K562 (cell line): Measurements from ENCODE around the gene RARRES2. TPM values are rescaled to one million over a fixed set of nuclear protein-coding genes. Genes with fewer than 3 reads are reported as not detected.

Experiments used
- BCL6 ChIP-seq: fragments of 250-450 bp; sonication (Bioruptor Pico); IDR thresholded peaks from 2 replicates; pipeline ENCODE4 v1.4.0; 2020
- HMG20A ChIP-seq: fragments of 450-650 bp; formaldehyde crosslinking; conservative IDR thresholded peaks from 2 replicates; pipeline ENCODE4 v1.4.0; 2020; ENCODE audit warnings: mild to moderate bottlenecking, mixed read lengths
- JUND ChIP-seq, 2 experiments: IDR thresholded peaks; 2 replicates in 1 of 2; 3 replicates in 1 of 2; pipeline ENCODE4 v1.6.1; 2011; ENCODE audit warnings: borderline replicate concordance in 2 of 2, low read depth in 2 of 2, low read length in 2 of 2, improper control_type of control experiment in 1 of 2, missing biosample characterization in 1 of 2, missing genetic modification characterization in 1 of 2, missing genetic modification reagents in 1 of 2
- MEF2A ChIP-seq: IDR thresholded peaks from 2 replicates; pipeline ENCODE4 v1.6.1; 2011; ENCODE audit warnings: low read depth, mild to moderate bottlenecking, low read length, moderate library complexity; ENCODE audit not compliant: control insufficient read depth
- NCOA1 ChIP-seq: fragments of 450-650 bp; IDR thresholded peaks from 2 replicates; pipeline ENCODE4 v1.6.1; 2016; ENCODE audit warnings: low read depth
- NEUROD1 ChIP-seq: fragments of 150-350 bp; IDR thresholded peaks from 2 replicates; pipeline ENCODE4 v1.6.1; 2014; ENCODE audit warnings: borderline replicate concordance, low read length, low read depth; ENCODE audit not compliant: partially characterized antibody
- NFE2 ChIP-seq: IDR thresholded peaks from 2 replicates; pipeline ENCODE4 v1.6.1; 2014; ENCODE audit warnings: antibody characterized with exemption, low read depth
- OTX1 ChIP-seq: fragments of 450-650 bp; formaldehyde crosslinking; IDR thresholded peaks from 2 replicates; pipeline ENCODE4 v1.4.0; 2022; ENCODE audit warnings: mild to moderate bottlenecking
- PHTF2 ChIP-seq: fragments of 250-450 bp; sonication (Bioruptor Pico); IDR thresholded peaks from 2 replicates; pipeline ENCODE4 v1.5.0; 2021; ENCODE audit warnings: mild to moderate bottlenecking
- PTRF ChIP-seq: fragments of 450-650 bp; IDR thresholded peaks from 2 replicates; pipeline ENCODE4 v1.6.1; 2016; ENCODE audit warnings: mild to moderate bottlenecking, missing genetic modification characterization, missing compliant biosample characterization
- RBBP5 ChIP-seq: fragments of 200-600 bp; sonication (generic); IDR thresholded peaks from 2 replicates; pipeline ENCODE4 v1.6.1; 2012; ENCODE audit warnings: borderline replicate concordance, mild to moderate bottlenecking, low read length, control low read depth, inconsistent platforms; ENCODE audit not compliant: insufficient read depth, poor library complexity, severe bottlenecking
- TCF3 ChIP-seq: sonication (generic); formaldehyde crosslinking; IDR thresholded peaks from 2 replicates; pipeline ENCODE4 v1.4.0; 2020; ENCODE audit warnings: mild to moderate bottlenecking, missing genetic modification reagents
- TCF7L2 ChIP-seq: fragments of 150-350 bp; IDR thresholded peaks from 2 replicates; pipeline ENCODE4 v1.6.1; 2016; ENCODE audit warnings: low read depth, mild to moderate bottlenecking, low read length, moderate library complexity
- ZNF121 ChIP-seq: sonication (generic); formaldehyde crosslinking; conservative IDR thresholded peaks from 2 replicates; pipeline ENCODE4 v1.8.0; 2022; ENCODE audit warnings: missing genetic modification reagents
- ZNF398 ChIP-seq: fragments of 250-450 bp; sonication (Bioruptor Pico); IDR thresholded peaks from 2 replicates; pipeline ENCODE4 v1.8.0; 2021; ENCODE audit warnings: moderate library complexity, mild to moderate bottlenecking, inconsistent platforms
- ZNF445 ChIP-seq: fragments of 250-450 bp; sonication (Bioruptor Pico); IDR thresholded peaks from 2 replicates; pipeline ENCODE4 v1.4.0; 2020; ENCODE audit warnings: low read depth, mild to moderate bottlenecking, moderate library complexity
- ZNF644 ChIP-seq: fragments of 200-800 bp; sonication (Bioruptor generic); IDR thresholded peaks from 2 replicates; pipeline ENCODE4 v1.6.1; 2016; ENCODE audit warnings: low read depth, missing genetic modification characterization, missing compliant biosample characterization
- polyA plus RNA-seq, 8 experiments: library from polyadenylated mRNA; depleted of rRNA in 4 of 8; stranded (reverse) in 5 of 8; unstranded in 3 of 8; fragments of >200 nt; fragmentation: Nextera tagmentation in 2 of 8; fragmentation: Illumina TruSeq in 1 of 8; extraction: Ambion mirVana in 2 of 8; extraction: Trizol in 1 of 8; gene quantifications; 2 replicates each; pipeline versions ENCODE4 v1.2.1 to v1.2.3, GENCODE V29; 2011 to 2014; ENCODE audit warnings: inconsistent platforms in 1 of 8, missing spikeins in 1 of 8
- total RNA-seq, 7 experiments: library from RNA; depleted of rRNA in 6 of 7; stranded (reverse); fragments of >200 nt in 6 of 7; fragmentation: Illumina TruSeq in 2 of 7; extraction: Trizol in 2 of 7; gene quantifications; 2 replicates each; pipeline versions ENCODE4 v1.2.1 to v1.2.3, GENCODE V29; 2011 to 2021; ENCODE audit warnings: low replicate concordance in 1 of 7
- TF ChIP-seq, protein P1 (sequence below), 3 experiments: IDR thresholded peaks in 2 of 3; conservative IDR thresholded peaks in 1 of 3; 2 replicates each; pipeline ENCODE4 v1.5.1; 2011 to 2012; ENCODE audit warnings: low read length in 3 of 3, mild to moderate bottlenecking in 3 of 3, control low read depth in 2 of 3, improper control_type of control experiment in 1 of 3, inconsistent platforms in 1 of 3, low read depth in 1 of 3, mixed read lengths in 1 of 3, moderate library complexity in 1 of 3; ENCODE audit not compliant: insufficient read depth in 2 of 3
- TF ChIP-seq, protein P2 (sequence below): fragments of 250-450 bp; sonication (Bioruptor Pico); IDR thresholded peaks from 2 replicates; pipeline ENCODE4 v1.5.0; 2021; ENCODE audit warnings: mild to moderate bottlenecking, borderline replicate concordance

The RARRES2 gene
- total and polyA plus RNA-seq, 9 of the 15 experiments (the other 6 are each of a cell fraction or from before 2014, with no cell fraction given): 0.11 to 1.7 (median 0.23) TPM; not detected in 6

GRCh38 chr7:150368096-150368883 is 26.9 kb upstream of the RARRES2 start, which contains the start of gene REPIN1 (continued):
- TF ChIP-seq, protein P1, sequence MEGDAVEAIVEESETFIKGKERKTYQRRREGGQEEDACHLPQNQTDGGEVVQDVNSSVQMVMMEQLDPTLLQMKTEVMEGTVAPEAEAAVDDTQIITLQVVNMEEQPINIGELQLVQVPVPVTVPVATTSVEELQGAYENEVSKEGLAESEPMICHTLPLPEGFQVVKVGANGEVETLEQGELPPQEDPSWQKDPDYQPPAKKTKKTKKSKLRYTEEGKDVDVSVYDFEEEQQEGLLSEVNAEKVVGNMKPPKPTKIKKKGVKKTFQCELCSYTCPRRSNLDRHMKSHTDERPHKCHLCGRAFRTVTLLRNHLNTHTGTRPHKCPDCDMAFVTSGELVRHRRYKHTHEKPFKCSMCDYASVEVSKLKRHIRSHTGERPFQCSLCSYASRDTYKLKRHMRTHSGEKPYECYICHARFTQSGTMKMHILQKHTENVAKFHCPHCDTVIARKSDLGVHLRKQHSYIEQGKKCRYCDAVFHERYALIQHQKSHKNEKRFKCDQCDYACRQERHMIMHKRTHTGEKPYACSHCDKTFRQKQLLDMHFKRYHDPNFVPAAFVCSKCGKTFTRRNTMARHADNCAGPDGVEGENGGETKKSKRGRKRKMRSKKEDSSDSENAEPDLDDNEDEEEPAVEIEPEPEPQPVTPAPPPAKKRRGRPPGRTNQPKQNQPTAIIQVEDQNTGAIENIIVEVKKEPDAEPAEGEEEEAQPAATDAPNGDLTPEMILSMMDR (IDR thresholded peaks at IDR 0.05 in 2 of 3, conservative IDR thresholded peaks at IDR 0.05 in 1 of 3; ENCODE audit: insufficient read depth in 2 of 3, low read depth in 1 of 3, low read length in 3 of 3): 0 out of 6 replicates have a peak, but pooled peaks of 1 of the 3 experiments have one; percentile 1
- TF ChIP-seq PHTF2 (CRISPR knock-in tag) (no peak), ZNF445 (CRISPR knock-in tag) (no peak), ZNF644 (tag) (peak; percentile 83), ZNF121 (CRISPR knock-in tag) (peak; percentile 37), RBBP5 (peak; percentile 97), JUND (IDR thresholded peaks at IDR 0.05; ENCODE audit: borderline replicate concordance, low read depth, low read length) (peak; percentile 40), JUND (tag; IDR thresholded peaks at IDR 0.05; ENCODE audit: borderline replicate concordance, low read depth, low read length) (no peak; the same call in 2 of the 3 replicates), MEF2A (0 out of 2 replicates have a peak, but pooled peaks have one; percentile 5), NFE2 (no peak), OTX1 (peak; percentile 54; the same call in 1 of the 2 replicates), TCF3 (CRISPR knock-in tag) (peak; percentile 29; the same call in 1 of the 2 replicates), NEUROD1 (peak; percentile 78), ZNF398 (CRISPR knock-in tag) (no peak), NCOA1 (no peak), BCL6 (CRISPR knock-in tag) (no peak), TCF7L2 (peak; percentile 5; the same call in 1 of the 2 replicates), PTRF (tag) (no peak), HMG20A (CRISPR knock-in tag) (0 out of 2 replicates have a peak, but pooled peaks have one; percentile 12)
- TF ChIP-seq, protein P2, sequence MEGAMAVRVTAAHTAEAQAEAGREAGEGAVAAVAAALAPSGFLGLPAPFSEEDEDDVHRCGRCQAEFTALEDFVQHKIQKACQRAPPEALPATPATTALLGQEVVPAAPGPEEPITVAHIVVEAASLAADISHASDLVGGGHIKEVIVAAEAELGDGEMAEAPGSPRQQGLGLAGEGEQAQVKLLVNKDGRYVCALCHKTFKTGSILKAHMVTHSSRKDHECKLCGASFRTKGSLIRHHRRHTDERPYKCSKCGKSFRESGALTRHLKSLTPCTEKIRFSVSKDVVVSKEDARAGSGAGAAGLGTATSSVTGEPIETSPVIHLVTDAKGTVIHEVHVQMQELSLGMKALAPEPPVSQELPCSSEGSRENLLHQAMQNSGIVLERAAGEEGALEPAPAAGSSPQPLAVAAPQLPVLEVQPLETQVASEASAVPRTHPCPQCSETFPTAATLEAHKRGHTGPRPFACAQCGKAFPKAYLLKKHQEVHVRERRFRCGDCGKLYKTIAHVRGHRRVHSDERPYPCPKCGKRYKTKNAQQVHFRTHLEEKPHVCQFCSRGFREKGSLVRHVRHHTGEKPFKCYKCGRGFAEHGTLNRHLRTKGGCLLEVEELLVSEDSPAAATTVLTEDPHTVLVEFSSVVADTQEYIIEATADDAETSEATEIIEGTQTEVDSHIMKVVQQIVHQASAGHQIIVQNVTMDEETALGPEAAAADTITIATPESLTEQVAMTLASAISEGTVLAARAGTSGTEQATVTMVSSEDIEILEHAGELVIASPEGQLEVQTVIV (CRISPR knock-in tag): no peak
